Activated CD8-positive, alpha-beta T cell treated with anti-CD3 and anti-CD28 coated beads for 36 hours (primary cell): ENCODE measurements around the gene RNF150. TPM values are rescaled to one million over a fixed set of nuclear protein-coding genes. Genes with fewer than 3 reads are reported as not detected.
"Not testable (repeated sequence)": the region's sequence is repeated elsewhere in the genome, so short reads cannot be mapped to it uniquely, and the experiment has no call there.

ENCODE experiments used
- ATAC-seq: fragments of 200-7000 bp; cut with Tn5 transposase; one replicate; pipeline ENCODE4 v1.10.0; 2021; ENCODE audit warnings: mild to moderate bottlenecking, moderate library complexity
- CTCF ChIA-PET: fragments of 350-600 bp; sonication (Branson Sonifier 250); formaldehyde crosslinking; loops from one replicate; lab custom pipeline; 2021; ENCODE audit warnings: antibody characterized with exemption; lab: Charles Lee
- POLR2A ChIA-PET: fragments of 350-600 bp; sonication (Branson Sonifier 250); formaldehyde crosslinking; loops from one replicate; lab custom pipeline; 2021; ENCODE audit warnings: antibody characterized with exemption; lab: Charles Lee
- DNase-seq: peaks from one replicate; pipeline ENCODE4 v3.0.0-alpha.2; 2020
- H3K27ac Mint-ChIP-seq: one replicate; pipeline ENCODE4 v1.8.0; 2021; ENCODE audit warnings: mild to moderate bottlenecking, mixed read lengths
- H3K27me3 Mint-ChIP-seq: one replicate; pipeline ENCODE4 v1.8.0; 2021; ENCODE audit warnings: mixed read lengths
- H3K36me3 Mint-ChIP-seq: one replicate; pipeline ENCODE4 v1.8.0; 2021; ENCODE audit warnings: low read depth, mixed read lengths
- H3K4me1 Mint-ChIP-seq: one replicate; pipeline ENCODE4 v1.8.0; 2021; ENCODE audit warnings: low read depth, mixed read lengths
- H3K4me3 Mint-ChIP-seq: one replicate; pipeline ENCODE4 v1.8.0; 2021; ENCODE audit warnings: mild to moderate bottlenecking, moderate library complexity, mixed read lengths
- H3K9me3 Mint-ChIP-seq: one replicate; pipeline ENCODE4 v1.8.0; 2021; ENCODE audit warnings: mixed read lengths
- CTCF ChIP-seq: fragments of 200-600 bp; IDR thresholded peaks from one replicate; pipeline ENCODE4 v1.8.0; 2022; ENCODE audit warnings: antibody characterized with exemption, mild to moderate bottlenecking
- intact Hi-C: fragments of 100-400 bp; cut with micrococcal nuclease; formaldehyde crosslinking; loops from one replicate; pipeline ENCODE4 v1.10.0; 2022
- total RNA-seq, 2 experiments: library from RNA; stranded (reverse); gene quantifications; one replicate each; pipeline ENCODE4 v1.2.3, GENCODE V29; 2021

RNF150 gene
- total RNA-seq, 2 experiments from 2014 or later: 0.09 to 0.43 TPM

- no peak for TF ChIP-seq CTCF
- intact Hi-C loops: no loop called here
- Mint-ChIP-seq H3K4me1 (no peaks in the 10 kb centered on the region), H3K27ac (no peak overlapping the region), H3K27me3 (peaks cover 3% of the 10 kb centered on the region), H3K36me3 (no peaks in the 10 kb centered on the region), H3K4me3 (no peak overlapping the region), H3K9me3 (no peaks in the 10 kb centered on the region)
- ATAC-seq (no peak), DNase-seq (no peak)
- CTCF ChIA-PET: interaction anchor here (0.8 kb wide), 1 partner anchor 225 kb away, joined by 3 read pairs; no protein-coding TSS in a partner anchor
- POLR2A ChIA-PET: no interaction called here
Observed at GRCh38 chr4:140829825-140830224, 303.4 kb downstream of the RNF150 start.

GRCh38 chr4:140826701-140827027, 306.6 kb downstream of the RNF150 start:
- no peak for TF ChIP-seq CTCF

GRCh38 chr4:140820520-140820919, 312.7 kb downstream of the RNF150 start:
- H3K9me3 Mint-ChIP-seq, H3K4me1 Mint-ChIP-seq, H3K27me3 Mint-ChIP-seq, H3K27ac Mint-ChIP-seq, H3K4me3 Mint-ChIP-seq, H3K36me3 Mint-ChIP-seq, DNase-seq, CTCF ChIA-PET, intact Hi-C loops, ATAC-seq, POLR2A ChIA-PET: not testable (repeated sequence)

More at GRCh38 chr4:140826701-140827027, 306.6 kb downstream of the RNF150 start:
- H3K9me3 Mint-ChIP-seq: no peaks in the 10 kb centered on the region
- no peak overlapping the region for H3K4me3 Mint-ChIP-seq
- CTCF ChIA-PET: no interaction called here
- DNase-seq (no peak), ATAC-seq (no peak)
- intact Hi-C loops: no loop called here
- POLR2A ChIA-PET: no interaction called here
- no peak overlapping the region for H3K27ac Mint-ChIP-seq
- peaks cover 2% of the 10 kb centered on the region for H3K27me3 Mint-ChIP-seq
- no peaks in the 10 kb centered on the region for H3K4me1 Mint-ChIP-seq
- no peaks in the 10 kb centered on the region for H3K36me3 Mint-ChIP-seq

GRCh38 chr4:140819610-140820009, 313.7 kb downstream of the RNF150 start:
- Mint-ChIP-seq H3K27me3 (peaks cover 6% of the 10 kb centered on the region), H3K9me3 (peaks cover 2% of the 10 kb centered on the region), H3K4me1 (no peaks in the 10 kb centered on the region), H3K27ac (no peak overlapping the region), H3K4me3 (no peak overlapping the region), H3K36me3 (no peaks in the 10 kb centered on the region)
- TF ChIP-seq CTCF: no peak
- ATAC-seq (no peak), DNase-seq (no peak)
- ChIA-PET CTCF (no interaction called here), POLR2A (no interaction called here)
- intact Hi-C loops: no loop called here

- CTCF ChIA-PET: no interaction called here
- Mint-ChIP-seq H3K27me3 (peaks cover 6% of the 10 kb centered on the region), H3K4me1 (no peaks in the 10 kb centered on the region), H3K27ac (no peak overlapping the region), H3K4me3 (no peak overlapping the region), H3K9me3 (peaks cover 2% of the 10 kb centered on the region), H3K36me3 (no peaks in the 10 kb centered on the region)
- POLR2A ChIA-PET: no interaction called here
- no peak for DNase-seq
- TF ChIP-seq CTCF: no peak
- no peak for ATAC-seq
- intact Hi-C loops: no loop called here
Observed at GRCh38 chr4:140818433-140818832, 314.8 kb downstream of the RNF150 start.
